HepG2 (cell line): Measurements from ENCODE around the gene PLSCR1. TPM values are rescaled to one million over a fixed set of nuclear protein-coding genes. Genes with fewer than 3 reads are reported as not detected.

ENCODE experiments used
- HNRNPLL ChIP-seq: fragments of 200-400 bp; formaldehyde crosslinking; IDR thresholded peaks from 2 replicates; pipeline ENCODE4 v1.6.1; 2017; ENCODE audit warnings: mild to moderate bottlenecking, low read depth, low read length; ENCODE audit not compliant: poor library complexity, severe bottlenecking
- HOXD1 ChIP-seq: sonication (generic); formaldehyde crosslinking; IDR thresholded peaks from 2 replicates; pipeline ENCODE4 v1.5.0; 2020; ENCODE audit warnings: missing genetic modification reagents
- MIER2 ChIP-seq: IDR thresholded peaks from 2 replicates; pipeline ENCODE4 v1.6.1; 2016; ENCODE audit warnings: missing biosample characterization, missing genetic modification reagents
- PITX1 ChIP-seq: sonication (generic); formaldehyde crosslinking; IDR thresholded peaks from 2 replicates; pipeline ENCODE4 v1.5.1; 2020; ENCODE audit warnings: mild to moderate bottlenecking, missing genetic modification reagents
- RFX3 ChIP-seq: IDR thresholded peaks from 2 replicates; pipeline ENCODE4 v1.6.1; 2016; ENCODE audit warnings: missing biosample characterization, missing genetic modification reagents
- TCF7 ChIP-seq: sonication (generic); IDR thresholded peaks from 2 replicates; pipeline ENCODE4 v1.6.1; 2016; ENCODE audit warnings: antibody characterized with exemption, low read depth
- TEAD2 ChIP-seq: sonication (generic); formaldehyde crosslinking; IDR thresholded peaks from 2 replicates; pipeline ENCODE4 v1.9.0; 2021; ENCODE audit warnings: missing genetic modification reagents
- ZNF3 ChIP-seq: IDR thresholded peaks from 2 replicates; pipeline ENCODE4 v1.7.0; 2017; ENCODE audit warnings: inconsistent platforms
- ZNF569 ChIP-seq: sonication (generic); formaldehyde crosslinking; IDR thresholded peaks from 2 replicates; pipeline ENCODE4 v1.5.0; 2020; ENCODE audit warnings: mild to moderate bottlenecking, missing genetic modification reagents, moderate library complexity, borderline replicate concordance
- polyA plus RNA-seq, 8 experiments: library from polyadenylated mRNA; depleted of rRNA in 3 of 8; stranded (reverse) in 7 of 8; unstranded in 1 of 8; fragments of >200 nt; fragmentation: Illumina TruSeq in 4 of 8; extraction: Trizol in 4 of 8; gene quantifications; 2 replicates each; pipeline versions ENCODE4 v1.2.1 to v1.2.3, GENCODE V29; 2011 to 2016; ENCODE audit warnings: low read depth in 4 of 8, missing spikeins in 1 of 8, mixed read lengths in 1 of 8; ENCODE audit not compliant: insufficient read depth in 1 of 8
- total RNA-seq, 5 experiments: library from RNA; depleted of rRNA; stranded (reverse); fragments of >200 nt; fragmentation: Illumina TruSeq; extraction: Trizol; gene quantifications; 2 replicates each; pipeline ENCODE4 v1.2.3, GENCODE V29; 2016; ENCODE audit warnings: low read depth in 1 of 5
- TF ChIP-seq, protein P1 (sequence below): sonication (generic); formaldehyde crosslinking; IDR thresholded peaks from 2 replicates; pipeline ENCODE4 v1.4.0; 2020; ENCODE audit warnings: missing genetic modification reagents, mild to moderate bottlenecking, borderline replicate concordance
- TF ChIP-seq, protein P2 (sequence below): sonication (generic); formaldehyde crosslinking; IDR thresholded peaks from 2 replicates; pipeline ENCODE4 v1.4.0; 2020; ENCODE audit warnings: missing genetic modification reagents, borderline replicate concordance
- TF ChIP-seq, protein P3 (sequence below): sonication (generic); formaldehyde crosslinking; IDR thresholded peaks from 2 replicates; pipeline ENCODE4 v1.4.0; 2020; ENCODE audit warnings: missing genetic modification reagents, borderline replicate concordance
- TF ChIP-seq, protein P4 (sequence below): sonication (generic); formaldehyde crosslinking; IDR thresholded peaks from 2 replicates; pipeline ENCODE4 v1.4.0; 2020; ENCODE audit warnings: missing genetic modification reagents
- TF ChIP-seq, protein P5 (sequence below): sonication (generic); formaldehyde crosslinking; IDR thresholded peaks from 2 replicates; pipeline ENCODE4 v1.9.0; 2021; ENCODE audit warnings: missing genetic modification reagents, mild to moderate bottlenecking, borderline replicate concordance

Gene PLSCR1
- total and polyA plus RNA-seq, 2 of the 13 experiments (the other 11 are each of a cell fraction or from before 2014, with no cell fraction given), result 33.8 to 34.1 TPM

DNA sequence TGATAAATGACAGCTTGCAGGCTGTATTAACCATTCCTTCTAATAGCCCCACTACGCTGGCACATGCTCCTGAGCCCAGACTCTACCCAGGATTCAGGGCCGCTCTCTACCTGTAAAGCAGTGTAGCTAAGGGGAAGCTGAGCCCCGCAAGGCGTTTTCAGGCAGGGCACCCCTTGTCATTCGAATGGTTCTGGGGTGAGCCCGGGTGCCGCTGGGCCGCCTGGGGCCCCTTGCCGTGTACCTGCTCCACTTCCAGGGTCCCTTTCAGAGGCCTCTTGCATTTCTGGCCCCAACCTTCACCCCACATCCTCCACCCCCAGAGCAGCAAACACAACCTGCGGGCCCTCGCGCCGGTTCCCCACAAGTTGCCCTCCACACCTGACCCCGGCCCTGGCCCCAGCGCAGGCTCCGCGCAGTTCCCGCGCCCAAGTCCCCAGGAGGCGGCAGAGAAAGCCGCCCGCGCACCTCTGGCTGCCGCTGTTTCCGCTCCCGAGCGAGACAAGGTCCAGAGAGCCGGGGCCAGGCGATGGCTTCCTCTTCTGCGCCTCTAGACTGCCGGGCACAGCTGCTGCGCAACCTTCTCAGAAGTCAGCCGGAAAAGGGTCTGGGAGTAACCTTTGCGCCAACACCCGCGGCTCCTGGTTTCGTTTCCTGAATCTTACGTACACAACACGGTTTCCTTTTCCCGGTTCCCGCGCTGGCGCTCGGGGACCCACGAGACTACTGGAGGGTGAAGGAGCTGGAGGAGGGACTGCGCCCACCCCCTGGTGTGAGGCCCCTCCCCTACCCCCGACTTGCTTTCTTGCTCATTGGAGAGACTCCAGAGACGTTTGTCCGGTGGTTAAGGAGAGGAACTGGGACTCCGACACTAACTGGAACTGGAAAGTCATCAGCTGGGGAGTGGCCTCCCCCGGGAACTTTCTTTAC, at the start of gene PLSCR1 (continued):
- TF ChIP-seq, protein P1, sequence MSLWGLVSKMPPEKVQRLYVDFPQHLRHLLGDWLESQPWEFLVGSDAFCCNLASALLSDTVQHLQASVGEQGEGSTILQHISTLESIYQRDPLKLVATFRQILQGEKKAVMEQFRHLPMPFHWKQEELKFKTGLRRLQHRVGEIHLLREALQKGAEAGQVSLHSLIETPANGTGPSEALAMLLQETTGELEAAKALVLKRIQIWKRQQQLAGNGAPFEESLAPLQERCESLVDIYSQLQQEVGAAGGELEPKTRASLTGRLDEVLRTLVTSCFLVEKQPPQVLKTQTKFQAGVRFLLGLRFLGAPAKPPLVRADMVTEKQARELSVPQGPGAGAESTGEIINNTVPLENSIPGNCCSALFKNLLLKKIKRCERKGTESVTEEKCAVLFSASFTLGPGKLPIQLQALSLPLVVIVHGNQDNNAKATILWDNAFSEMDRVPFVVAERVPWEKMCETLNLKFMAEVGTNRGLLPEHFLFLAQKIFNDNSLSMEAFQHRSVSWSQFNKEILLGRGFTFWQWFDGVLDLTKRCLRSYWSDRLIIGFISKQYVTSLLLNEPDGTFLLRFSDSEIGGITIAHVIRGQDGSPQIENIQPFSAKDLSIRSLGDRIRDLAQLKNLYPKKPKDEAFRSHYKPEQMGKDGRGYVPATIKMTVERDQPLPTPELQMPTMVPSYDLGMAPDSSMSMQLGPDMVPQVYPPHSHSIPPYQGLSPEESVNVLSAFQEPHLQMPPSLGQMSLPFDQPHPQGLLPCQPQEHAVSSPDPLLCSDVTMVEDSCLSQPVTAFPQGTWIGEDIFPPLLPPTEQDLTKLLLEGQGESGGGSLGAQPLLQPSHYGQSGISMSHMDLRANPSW (CRISPR knock-in tag), result no peak
- TF ChIP-seq, protein P2, sequence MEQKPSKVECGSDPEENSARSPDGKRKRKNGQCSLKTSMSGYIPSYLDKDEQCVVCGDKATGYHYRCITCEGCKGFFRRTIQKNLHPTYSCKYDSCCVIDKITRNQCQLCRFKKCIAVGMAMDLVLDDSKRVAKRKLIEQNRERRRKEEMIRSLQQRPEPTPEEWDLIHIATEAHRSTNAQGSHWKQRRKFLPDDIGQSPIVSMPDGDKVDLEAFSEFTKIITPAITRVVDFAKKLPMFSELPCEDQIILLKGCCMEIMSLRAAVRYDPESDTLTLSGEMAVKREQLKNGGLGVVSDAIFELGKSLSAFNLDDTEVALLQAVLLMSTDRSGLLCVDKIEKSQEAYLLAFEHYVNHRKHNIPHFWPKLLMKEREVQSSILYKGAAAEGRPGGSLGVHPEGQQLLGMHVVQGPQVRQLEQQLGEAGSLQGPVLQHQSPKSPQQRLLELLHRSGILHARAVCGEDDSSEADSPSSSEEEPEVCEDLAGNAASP, result no peak
- TF ChIP-seq, protein P3, sequence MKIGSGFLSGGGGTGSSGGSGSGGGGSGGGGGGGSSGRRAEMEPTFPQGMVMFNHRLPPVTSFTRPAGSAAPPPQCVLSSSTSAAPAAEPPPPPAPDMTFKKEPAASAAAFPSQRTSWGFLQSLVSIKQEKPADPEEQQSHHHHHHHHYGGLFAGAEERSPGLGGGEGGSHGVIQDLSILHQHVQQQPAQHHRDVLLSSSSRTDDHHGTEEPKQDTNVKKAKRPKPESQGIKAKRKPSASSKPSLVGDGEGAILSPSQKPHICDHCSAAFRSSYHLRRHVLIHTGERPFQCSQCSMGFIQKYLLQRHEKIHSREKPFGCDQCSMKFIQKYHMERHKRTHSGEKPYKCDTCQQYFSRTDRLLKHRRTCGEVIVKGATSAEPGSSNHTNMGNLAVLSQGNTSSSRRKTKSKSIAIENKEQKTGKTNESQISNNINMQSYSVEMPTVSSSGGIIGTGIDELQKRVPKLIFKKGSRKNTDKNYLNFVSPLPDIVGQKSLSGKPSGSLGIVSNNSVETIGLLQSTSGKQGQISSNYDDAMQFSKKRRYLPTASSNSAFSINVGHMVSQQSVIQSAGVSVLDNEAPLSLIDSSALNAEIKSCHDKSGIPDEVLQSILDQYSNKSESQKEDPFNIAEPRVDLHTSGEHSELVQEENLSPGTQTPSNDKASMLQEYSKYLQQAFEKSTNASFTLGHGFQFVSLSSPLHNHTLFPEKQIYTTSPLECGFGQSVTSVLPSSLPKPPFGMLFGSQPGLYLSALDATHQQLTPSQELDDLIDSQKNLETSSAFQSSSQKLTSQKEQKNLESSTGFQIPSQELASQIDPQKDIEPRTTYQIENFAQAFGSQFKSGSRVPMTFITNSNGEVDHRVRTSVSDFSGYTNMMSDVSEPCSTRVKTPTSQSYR (CRISPR knock-in tag), result no peak
- TF ChIP-seq MIER2 (CRISPR knock-in tag), result no peak
- no peak for TF ChIP-seq ZNF569 (CRISPR knock-in tag)
- TF ChIP-seq, protein P4, sequence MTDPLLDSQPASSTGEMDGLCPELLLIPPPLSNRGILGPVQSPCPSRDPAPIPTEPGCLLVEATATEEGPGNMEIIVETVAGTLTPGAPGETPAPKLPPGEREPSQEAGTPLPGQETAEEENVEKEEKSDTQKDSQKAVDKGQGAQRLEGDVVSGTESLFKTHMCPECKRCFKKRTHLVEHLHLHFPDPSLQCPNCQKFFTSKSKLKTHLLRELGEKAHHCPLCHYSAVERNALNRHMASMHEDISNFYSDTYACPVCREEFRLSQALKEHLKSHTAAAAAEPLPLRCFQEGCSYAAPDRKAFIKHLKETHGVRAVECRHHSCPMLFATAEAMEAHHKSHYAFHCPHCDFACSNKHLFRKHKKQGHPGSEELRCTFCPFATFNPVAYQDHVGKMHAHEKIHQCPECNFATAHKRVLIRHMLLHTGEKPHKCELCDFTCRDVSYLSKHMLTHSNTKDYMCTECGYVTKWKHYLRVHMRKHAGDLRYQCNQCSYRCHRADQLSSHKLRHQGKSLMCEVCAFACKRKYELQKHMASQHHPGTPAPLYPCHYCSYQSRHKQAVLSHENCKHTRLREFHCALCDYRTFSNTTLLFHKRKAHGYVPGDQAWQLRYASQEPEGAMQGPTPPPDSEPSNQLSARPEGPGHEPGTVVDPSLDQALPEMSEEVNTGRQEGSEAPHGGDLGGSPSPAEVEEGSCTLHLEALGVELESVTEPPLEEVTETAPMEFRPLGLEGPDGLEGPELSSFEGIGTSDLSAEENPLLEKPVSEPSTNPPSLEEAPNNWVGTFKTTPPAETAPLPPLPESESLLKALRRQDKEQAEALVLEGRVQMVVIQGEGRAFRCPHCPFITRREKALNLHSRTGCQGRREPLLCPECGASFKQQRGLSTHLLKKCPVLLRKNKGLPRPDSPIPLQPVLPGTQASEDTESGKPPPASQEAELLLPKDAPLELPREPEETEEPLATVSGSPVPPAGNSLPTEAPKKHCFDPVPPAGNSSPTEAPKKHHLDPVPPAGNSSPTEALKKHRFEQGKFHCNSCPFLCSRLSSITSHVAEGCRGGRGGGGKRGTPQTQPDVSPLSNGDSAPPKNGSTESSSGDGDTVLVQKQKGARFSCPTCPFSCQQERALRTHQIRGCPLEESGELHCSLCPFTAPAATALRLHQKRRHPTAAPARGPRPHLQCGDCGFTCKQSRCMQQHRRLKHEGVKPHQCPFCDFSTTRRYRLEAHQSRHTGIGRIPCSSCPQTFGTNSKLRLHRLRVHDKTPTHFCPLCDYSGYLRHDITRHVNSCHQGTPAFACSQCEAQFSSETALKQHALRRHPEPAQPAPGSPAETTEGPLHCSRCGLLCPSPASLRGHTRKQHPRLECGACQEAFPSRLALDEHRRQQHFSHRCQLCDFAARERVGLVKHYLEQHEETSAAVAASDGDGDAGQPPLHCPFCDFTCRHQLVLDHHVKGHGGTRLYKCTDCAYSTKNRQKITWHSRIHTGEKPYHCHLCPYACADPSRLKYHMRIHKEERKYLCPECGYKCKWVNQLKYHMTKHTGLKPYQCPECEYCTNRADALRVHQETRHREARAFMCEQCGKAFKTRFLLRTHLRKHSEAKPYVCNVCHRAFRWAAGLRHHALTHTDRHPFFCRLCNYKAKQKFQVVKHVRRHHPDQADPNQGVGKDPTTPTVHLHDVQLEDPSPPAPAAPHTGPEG, result no peak
- no peak; the same call in 1 of the 2 replicates for TF ChIP-seq HOXD1 (CRISPR knock-in tag)
- no peak for TF ChIP-seq TEAD2 (CRISPR knock-in tag)
- TF ChIP-seq PITX1, result no peak
- TF ChIP-seq RFX3 (CRISPR knock-in tag), result no peak
- TF ChIP-seq HNRNPLL, result peak; percentile 100
- TF ChIP-seq, protein P5, sequence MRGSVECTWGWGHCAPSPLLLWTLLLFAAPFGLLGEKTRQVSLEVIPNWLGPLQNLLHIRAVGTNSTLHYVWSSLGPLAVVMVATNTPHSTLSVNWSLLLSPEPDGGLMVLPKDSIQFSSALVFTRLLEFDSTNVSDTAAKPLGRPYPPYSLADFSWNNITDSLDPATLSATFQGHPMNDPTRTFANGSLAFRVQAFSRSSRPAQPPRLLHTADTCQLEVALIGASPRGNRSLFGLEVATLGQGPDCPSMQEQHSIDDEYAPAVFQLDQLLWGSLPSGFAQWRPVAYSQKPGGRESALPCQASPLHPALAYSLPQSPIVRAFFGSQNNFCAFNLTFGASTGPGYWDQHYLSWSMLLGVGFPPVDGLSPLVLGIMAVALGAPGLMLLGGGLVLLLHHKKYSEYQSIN, result no peak
- TF ChIP-seq ZNF3 (CRISPR knock-in tag), result no peak
- no peak for TF ChIP-seq TCF7
